Left lung (tissue), 10 donors: Measurements from ENCODE around the gene SERPINH1. TPM values are rescaled to one million over a fixed set of nuclear protein-coding genes. Genes with fewer than 3 reads are reported as not detected.

Experiments
- ATAC-seq: fragments of 200-7000 bp; cut with Tn5 transposase; one replicate; pipeline ENCODE4 v1.9.1; 2020; ENCODE audit warnings: moderate library complexity
- DNase-seq, 4 donors: peaks; one replicate each; pipeline ENCODE4 v3.0.0-alpha.2; 2013 to 2020
- H3K27ac ChIP-seq, 2 donors: fragments of 200-600 bp; sonication (generic) in 1 of 2; one replicate each; pipeline versions ENCODE4 v1.5.0 to v1.8.0; 2020 to 2021
- H3K27me3 ChIP-seq, 2 donors: fragments of 200-600 bp; sonication (generic) in 1 of 2; one replicate each; pipeline versions ENCODE4 v1.5.0 to v1.8.0; 2020 to 2021
- H3K36me3 ChIP-seq, 2 donors: fragments of 200-600 bp; sonication (generic) in 1 of 2; one replicate each; pipeline versions ENCODE4 v1.5.0 to v1.8.0; 2020 to 2021
- H3K4me1 ChIP-seq, 2 donors: fragments of 200-600 bp; one replicate each; pipeline ENCODE4 v1.8.0; 2021
- H3K4me3 ChIP-seq, 2 donors: fragments of 200-600 bp; sonication (generic) in 1 of 2; one replicate each; pipeline versions ENCODE4 v1.5.0 to v1.8.0; 2020 to 2021; ENCODE audit warnings: mild to moderate bottlenecking in 1 of 2
- H3K9me3 ChIP-seq, 2 donors: fragments of 200-600 bp; sonication (generic) in 1 of 2; one replicate each; pipeline versions ENCODE4 v1.5.0 to v1.8.0; 2020 to 2021
- CTCF ChIP-seq, 2 donors: fragments of 200-600 bp; sonication (generic) in 1 of 2; IDR thresholded peaks; one replicate each; pipeline versions ENCODE4 v1.5.0 to v1.8.0; 2021; ENCODE audit warnings: antibody characterized with exemption in 2 of 2
- intact Hi-C, 2 donors: fragments of 100-400 bp; cut with DNase I; formaldehyde crosslinking; loops; one replicate each; pipeline versions ENCODE4 v1.11.2 to v1.14.2; 2022
- polyA plus RNA-seq, 6 donors: library from polyadenylated mRNA; unstranded; fragments of 120-200 nt; gene quantifications; one replicate each; pipeline ENCODE4 v1.2.1, GENCODE V29; 2013; ENCODE audit not compliant: insufficient read length in 6 of 6
- total RNA-seq, 2 donors: library from RNA; stranded (reverse); fragmentation: NEBNext Ultra II Directional; extraction: Animal tissue kit (Norgen Biotek cat#: 25700); gene quantifications; one replicate each; pipeline ENCODE4 v1.2.1, GENCODE V29; 2021
- donor health status: DM: no; HTN: yes; CAD: no.
- donor health status: DM: no; HTN: no; CAD: no.

SERPINH1 gene
- total and polyA plus RNA-seq, 8 donors: 358 to 538 (median 458) TPM

DNA sequence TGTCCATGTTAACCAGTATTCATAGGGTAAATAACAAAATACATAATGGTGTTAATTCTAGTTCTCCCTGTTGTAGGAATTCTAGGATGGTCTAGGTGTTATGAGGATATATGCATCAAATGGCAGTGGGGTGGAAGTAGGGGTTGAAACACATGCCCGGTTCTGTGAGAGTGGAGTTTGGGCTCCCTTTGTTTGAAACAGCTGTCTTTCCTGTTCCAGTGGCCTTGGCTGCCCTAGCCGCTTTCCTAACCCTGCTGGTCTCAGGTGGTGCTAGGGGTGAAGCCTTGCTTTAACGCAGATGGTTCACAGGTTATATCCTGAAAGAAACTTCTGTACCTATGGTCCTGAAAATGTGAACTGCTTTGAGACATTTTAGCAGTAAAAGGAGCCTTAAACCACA is 38.3 kb downstream of the SERPINH1 start:
- Histone ChIP-seq H3K4me3 (no peak overlapping the region), H3K27ac (no peak overlapping the region), H3K27me3 (no peaks in the 10 kb centered on the region), H3K4me1 (peaks cover 9% of the 10 kb centered on the region in 2 donors), H3K9me3 (no peaks in the 10 kb centered on the region), H3K36me3 (no peaks in the 10 kb centered on the region)
- DNase-seq (no peak), ATAC-seq (no peak)
- no peak for TF ChIP-seq CTCF (IDR thresholded peaks at IDR 0.05)
- intact Hi-C loops: no loop called here

- intact Hi-C loops: no loop called here
- no peaks in the 10 kb centered on the region for H3K36me3 ChIP-seq
- ATAC-seq (no peak), DNase-seq (no peak)
- no peak overlapping the region for H3K4me3 ChIP-seq
- H3K27me3 ChIP-seq: no peaks in the 10 kb centered on the region
- TF ChIP-seq CTCF (IDR thresholded peaks at IDR 0.05): no peak
- H3K4me1 ChIP-seq: peaks cover 9% of the 10 kb centered on the region in 2 donors
- no peak overlapping the region for H3K27ac ChIP-seq
- H3K9me3 ChIP-seq: no peaks in the 10 kb centered on the region
Measured at GRCh38 chr11:75601494-75601893, 39.4 kb downstream of the SERPINH1 start.

- H3K36me3 ChIP-seq: no peaks in the 10 kb centered on the region
- no peak for DNase-seq
- intact Hi-C loops: no loop called here
- H3K4me3 ChIP-seq: no peak overlapping the region
- no peak for ATAC-seq
- TF ChIP-seq CTCF (IDR thresholded peaks at IDR 0.05): no peak
- peak overlapping the region in 1 of 2 donors; percentile 66 for H3K27ac ChIP-seq
- H3K9me3 ChIP-seq: no peaks in the 10 kb centered on the region
- no peaks in the 10 kb centered on the region for H3K27me3 ChIP-seq
- H3K4me1 ChIP-seq: peaks cover 9% of the 10 kb centered on the region in 2 donors
Measured at GRCh38 chr11:75602951-75603350, 40.9 kb downstream of the SERPINH1 start.

- no peak for TF ChIP-seq CTCF (IDR thresholded peaks at IDR 0.05)
- intact Hi-C loops: no loop called here
- no peak overlapping the region for H3K4me3 ChIP-seq
- DNase-seq: no peak
- no peaks in the 10 kb centered on the region for H3K36me3 ChIP-seq
- H3K9me3 ChIP-seq: no peaks in the 10 kb centered on the region
- peaks cover 9% of the 10 kb centered on the region in 2 donors for H3K4me1 ChIP-seq
- H3K27me3 ChIP-seq: no peaks in the 10 kb centered on the region
- peak overlapping the region; percentile 7 to 66 for H3K27ac ChIP-seq
- ATAC-seq: peak; percentile 76
Measured at GRCh38 chr11:75603791-75604736, 42.0 kb downstream of the SERPINH1 start.

DNA sequence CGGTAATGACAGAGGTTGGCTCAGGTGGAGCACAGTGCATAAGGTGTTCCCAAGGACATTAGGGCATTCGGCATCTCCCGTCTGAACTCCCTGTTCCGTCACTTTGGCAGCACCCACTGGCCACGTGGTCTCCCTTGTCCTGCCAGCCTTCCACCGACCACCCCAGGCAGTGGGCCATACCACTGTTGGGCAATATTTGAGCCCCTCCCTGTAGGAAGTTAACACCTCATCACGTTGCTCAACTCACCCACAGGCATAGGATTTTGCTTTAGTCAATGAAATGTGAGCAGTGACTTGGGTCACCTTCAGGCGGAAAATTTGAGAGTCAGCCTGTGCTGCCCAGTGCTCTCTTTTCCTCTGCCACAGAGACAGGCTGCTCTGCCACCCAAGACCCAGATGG is 44.0 kb downstream of the SERPINH1 start:
- H3K27me3 ChIP-seq: no peaks in the 10 kb centered on the region
- H3K27ac ChIP-seq: no peak overlapping the region
- no peaks in the 10 kb centered on the region for H3K9me3 ChIP-seq
- ATAC-seq: no peak
- peaks cover 9% of the 10 kb centered on the region in 2 donors for H3K4me1 ChIP-seq
- intact Hi-C loops: no loop called here
- TF ChIP-seq CTCF (IDR thresholded peaks at IDR 0.05): no peak
- H3K4me3 ChIP-seq: no peak overlapping the region
- DNase-seq: no peak
- H3K36me3 ChIP-seq: no peaks in the 10 kb centered on the region
